Measurements from ENCODE around the gene SLC7A1. TPM values are rescaled to one million over a fixed set of nuclear protein-coding genes. Genes with fewer than 3 reads are reported as not detected.

Gene SLC7A1
- total RNA-seq, 1 experiment from 2014 or later, result 84.5 TPM

GRCh38 chr13:29489650-29490560 is 105.6 kb downstream of the SLC7A1 start:
- H3K36me3 Mint-ChIP-seq, result no peaks in the 10 kb centered on the region
- DNase-seq (ENCODE audit: low spot score), result no peak
- H3K9me3 Mint-ChIP-seq, result no peaks in the 10 kb centered on the region
- no peaks in the 10 kb centered on the region for H3K27me3 Mint-ChIP-seq (ENCODE audit: low read depth)
- ATAC-seq, result no peak
- H3K4me3 Mint-ChIP-seq, result no peak overlapping the region
- ChIA-PET CTCF (no interaction called here), POLR2A (no interaction called here)
- TF ChIP-seq ZMAT4 (CRISPR knock-in tag; IDR thresholded peaks at IDR 0.05) (no peak), SMAD4 (CRISPR knock-in tag; IDR thresholded peaks at IDR 0.05) (no peak), E2F4 (CRISPR knock-in tag; IDR thresholded peaks at IDR 0.05; ENCODE audit: borderline replicate concordance, low read depth) (no peak), IRF2 (CRISPR knock-in tag; IDR thresholded peaks at IDR 0.05; ENCODE audit: borderline replicate concordance, low read depth) (no peak), ATF1 (CRISPR knock-in tag; IDR thresholded peaks at IDR 0.05) (no peak), USF2 (CRISPR knock-in tag; IDR thresholded peaks at IDR 0.05) (no peak), NFE2L1 (CRISPR knock-in tag; IDR thresholded peaks at IDR 0.05) (no peak), ZNF396 (CRISPR knock-in tag; IDR thresholded peaks at IDR 0.05; ENCODE audit: borderline replicate concordance) (no peak), OVOL2 (CRISPR knock-in tag; IDR thresholded peaks at IDR 0.05; ENCODE audit: borderline replicate concordance) (no peak), STAT6 (CRISPR knock-in tag; conservative IDR thresholded peaks at IDR 0.05; ENCODE audit: low read depth) (no peak), GABPB1 (CRISPR knock-in tag; IDR thresholded peaks at IDR 0.05) (no peak), ZNF423 (CRISPR knock-in tag; IDR thresholded peaks at IDR 0.05) (no peak), HMGXB4 (CRISPR knock-in tag; IDR thresholded peaks at IDR 0.05) (no peak), ERG (CRISPR knock-in tag; IDR thresholded peaks at IDR 0.05) (no peak), CREB1 (CRISPR knock-in tag; IDR thresholded peaks at IDR 0.05) (no peak), USF1 (CRISPR knock-in tag; IDR thresholded peaks at IDR 0.05) (no peak), TEAD1 (CRISPR knock-in tag; IDR thresholded peaks at IDR 0.05) (no peak), RELA (CRISPR knock-in tag; IDR thresholded peaks at IDR 0.05; ENCODE audit: borderline replicate concordance) (no peak), ATF6 (CRISPR knock-in tag; IDR thresholded peaks at IDR 0.05) (no peak), E2F5 (CRISPR knock-in tag; IDR thresholded peaks at IDR 0.05) (no peak)
- H3K4me1 Mint-ChIP-seq, result peaks cover 26% of the 10 kb centered on the region
- no peak overlapping the region for H3K27ac Mint-ChIP-seq

Data from WTC11 (cell line).